Osteoblast (primary cell): ENCODE data around the gene SHH. TPM values are rescaled to one million over a fixed set of nuclear protein-coding genes. Genes with fewer than 3 reads are reported as not detected.

ENCODE experiments used
- DNase-seq: peaks from one replicate; pipeline ENCODE4 v3.0.0; 2011; ENCODE audit warnings: low spot score, mixed read lengths; ENCODE audit not compliant: insufficient read length; ENCODE audit errors: missing footprints
- H2AFZ ChIP-seq: 2 replicates; pipeline ENCODE4 v1.6.0; 2011; ENCODE audit warnings: mild to moderate bottlenecking, low read length
- H3K27ac ChIP-seq: 2 replicates; pipeline ENCODE4 v1.5.1; 2011; ENCODE audit warnings: mild to moderate bottlenecking, low read depth, low read length, moderate library complexity
- H3K27me3 ChIP-seq: 2 replicates; pipeline ENCODE4 v1.6.0; 2012; ENCODE audit warnings: mild to moderate bottlenecking, control low read depth, inconsistent platforms, low read length, moderate library complexity; ENCODE audit not compliant: insufficient read depth
- H3K36me3 ChIP-seq: 2 replicates; pipeline ENCODE4 v1.5.1; 2011; ENCODE audit warnings: mild to moderate bottlenecking, low read length, control low read depth, moderate library complexity; ENCODE audit not compliant: insufficient read depth
- H3K4me1 ChIP-seq: 2 replicates; pipeline ENCODE4 v1.5.1; 2011; ENCODE audit warnings: mild to moderate bottlenecking, low read length, control low read depth, moderate library complexity; ENCODE audit not compliant: insufficient read depth
- H3K4me2 ChIP-seq: 2 replicates; pipeline ENCODE4 v1.6.0; 2011; ENCODE audit warnings: mild to moderate bottlenecking, low read length; ENCODE audit not compliant: insufficient read depth
- H3K4me3 ChIP-seq: fragments of 200-600 bp; sonication (generic); 3 replicates; pipeline ENCODE4 v1.5.1; 2012; ENCODE audit warnings: mild to moderate bottlenecking, low read length, inconsistent platforms; ENCODE audit not compliant: insufficient read depth
- H3K79me2 ChIP-seq: 2 replicates; pipeline ENCODE4 v1.6.0; 2012; ENCODE audit warnings: mild to moderate bottlenecking, low read length, control low read depth, inconsistent platforms; ENCODE audit not compliant: insufficient read depth
- H3K9me3 ChIP-seq: 2 replicates; pipeline ENCODE4 v1.5.1; 2011; ENCODE audit warnings: low read depth, low read length, control low read depth
- H4K20me1 ChIP-seq: 2 replicates; pipeline ENCODE4 v1.6.0; 2012; ENCODE audit warnings: mild to moderate bottlenecking, low read length, control low read depth; ENCODE audit not compliant: insufficient read depth
- CTCF ChIP-seq: IDR thresholded peaks from 2 replicates; pipeline ENCODE4 v1.5.1; 2011; ENCODE audit warnings: mild to moderate bottlenecking, low read depth, low read length, moderate library complexity; ENCODE audit errors: extremely low read depth
- total RNA-seq: library from RNA; depleted of rRNA; stranded (reverse); fragments of >200 nt; gene quantifications from 2 replicates; pipeline ENCODE4 v1.2.3, GENCODE V29; 2012

The SHH gene
- total RNA-seq, 1 donor: not detected

GRCh38 chr7:155769701-155770100 lies 42.6 kb downstream of the SHH start:
- Histone ChIP-seq H3K4me2 (no peak overlapping the region), H4K20me1 (peaks cover 4% of the 10 kb centered on the region), H3K27ac (no peak overlapping the region), H3K4me1 (no peaks in the 10 kb centered on the region), H3K4me3 (no peak overlapping the region), H3K27me3 (no peaks in the 10 kb centered on the region), H3K36me3 (peaks cover 67% of the 10 kb centered on the region), H3K79me2 (no peaks in the 10 kb centered on the region), H2AFZ (no peak overlapping the region), H3K9me3 (no peaks in the 10 kb centered on the region)
- TF ChIP-seq CTCF: no peak
- DNase-seq: no peak

DNA sequence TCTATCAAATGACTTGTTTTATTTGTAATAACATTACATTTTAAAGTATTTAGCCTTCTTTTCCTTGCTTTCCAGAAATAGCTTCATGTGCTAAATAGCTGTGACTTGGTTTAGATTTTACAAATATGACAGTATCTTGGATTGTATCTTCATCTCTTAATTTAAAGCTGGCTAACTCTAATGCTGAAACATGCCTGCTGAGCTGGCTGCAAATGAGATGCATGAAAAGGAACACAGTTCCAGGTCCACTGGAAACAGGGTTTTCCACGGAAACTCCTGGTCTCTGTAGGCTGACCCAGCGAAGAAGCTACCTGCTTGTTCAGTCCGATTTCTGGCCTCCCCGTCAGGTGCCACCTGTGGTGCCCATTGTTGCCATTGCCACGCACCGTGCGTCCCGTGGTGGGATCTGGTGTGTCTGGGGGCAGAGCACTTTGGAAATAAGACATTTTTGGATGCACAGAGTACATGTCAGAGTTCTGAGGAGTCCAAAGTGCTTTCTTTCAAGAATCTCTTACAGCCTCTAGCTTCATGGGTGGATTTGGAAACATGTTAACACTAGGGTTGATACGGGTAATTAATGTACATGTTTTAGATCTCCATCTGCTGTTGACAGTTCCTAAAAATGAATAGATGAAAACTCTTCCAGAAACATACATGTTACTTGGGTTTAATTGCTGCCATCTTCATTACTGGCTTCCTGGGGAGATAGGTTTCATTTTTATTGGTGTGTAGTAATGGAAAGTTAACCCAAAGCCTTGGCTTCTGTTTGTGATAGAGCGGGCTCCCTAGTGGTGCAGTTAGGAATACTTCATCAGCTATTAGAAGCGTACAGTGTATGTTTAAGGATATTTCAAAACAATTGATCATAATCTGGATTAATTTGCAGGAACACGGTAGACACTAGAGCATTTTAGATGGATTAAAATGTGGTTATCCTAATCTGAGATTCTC lies 45.0 kb downstream of the SHH start:
- TF ChIP-seq CTCF: no peak

GRCh38 chr7:155766386-155766785 lies 45.9 kb downstream of the SHH start:
- Histone ChIP-seq H3K27me3 (no peaks in the 10 kb centered on the region), H3K4me3 (no peak overlapping the region), H3K27ac (no peak overlapping the region), H4K20me1 (peaks cover 14% of the 10 kb centered on the region), H2AFZ (no peak overlapping the region), H3K4me1 (no peaks in the 10 kb centered on the region), H3K4me2 (no peak overlapping the region), H3K36me3 (peaks cover 60% of the 10 kb centered on the region), H3K9me3 (no peaks in the 10 kb centered on the region), H3K79me2 (peaks cover 27% of the 10 kb centered on the region)
- no peak for DNase-seq
- no peak for TF ChIP-seq CTCF

More for the DNA sequence above, 45.0 kb downstream of the SHH start:
- no peak for DNase-seq
- Histone ChIP-seq H3K4me1 (no peaks in the 10 kb centered on the region), H2AFZ (no peak overlapping the region), H4K20me1 (peaks cover 8% of the 10 kb centered on the region), H3K9me3 (no peaks in the 10 kb centered on the region), H3K4me2 (no peak overlapping the region), H3K36me3 (peaks cover 64% of the 10 kb centered on the region), H3K79me2 (peaks cover 19% of the 10 kb centered on the region), H3K27ac (no peak overlapping the region), H3K4me3 (no peak overlapping the region), H3K27me3 (no peaks in the 10 kb centered on the region)

- peaks cover 53% of the 10 kb centered on the region for H3K36me3 ChIP-seq
- H3K9me3 ChIP-seq: no peaks in the 10 kb centered on the region
- H3K27ac ChIP-seq: no peak overlapping the region
- H4K20me1 ChIP-seq: peaks cover 20% of the 10 kb centered on the region
- H3K27me3 ChIP-seq: no peaks in the 10 kb centered on the region
- no peaks in the 10 kb centered on the region for H3K4me1 ChIP-seq
- TF ChIP-seq CTCF: no peak
- DNase-seq: no peak
- H3K4me3 ChIP-seq: no peak overlapping the region
- no peak overlapping the region for H2AFZ ChIP-seq
- peaks cover 36% of the 10 kb centered on the region for H3K79me2 ChIP-seq
- no peak overlapping the region for H3K4me2 ChIP-seq
Observed at GRCh38 chr7:155765458-155765857, 46.8 kb downstream of the SHH start.
